Occipital lobe (tissue), 2 donors: ENCODE data around the gene TIGIT. TPM values are rescaled to one million over a fixed set of nuclear protein-coding genes. Genes with fewer than 3 reads are reported as not detected.

Experiments used
- DNase-seq: peaks from one replicate; lab custom pipeline; 2025; lab: John Stamatoyannopoulos, UW
- total RNA-seq: library from RNA; depleted of rRNA; stranded (reverse); fragments of >200 nt; gene quantifications from one replicate; pipeline ENCODE4 v1.2.3, GENCODE V29; 2014

The TIGIT gene
- total RNA-seq, 1 donor from 2014 or later: not detected

GRCh38 chr3:114351123-114351821, 57.4 kb downstream of the TIGIT start:
- no peak for DNase-seq

GRCh38 chr3:114351822-114352145, 58.0 kb downstream of the TIGIT start:
- no peak for DNase-seq

- no peak for DNase-seq
Observed at GRCh38 chr3:114355653-114356052, 61.8 kb downstream of the TIGIT start.

- DNase-seq: no peak
Observed at GRCh38 chr3:114356066-114356465, 62.2 kb downstream of the TIGIT start.

GRCh38 chr3:114356525-114356924, 62.7 kb downstream of the TIGIT start:
- no peak for DNase-seq

Other genes starting within 250 kb of the TIGIT start
- 6.6 TPM for gene CCDC191, start 237.5 kb upstream of the TIGIT start, total RNA-seq
- gene QTRT2, start 237.3 kb upstream of the TIGIT start, total RNA-seq: 22.0 TPM
- not detected for gene DRD3, start 115.0 kb upstream of the TIGIT start, total RNA-seq
- not detected for gene ZNF80, start 56.5 kb upstream of the TIGIT start, total RNA-seq